ENCODE results near the gene ADGRG4.

GRCh38 chrX:136273986-136274385 is 26.8 kb upstream of the ADGRG4 start:
- TF ChIP-seq TAF1 (IDR thresholded peaks at IDR 0.05; ENCODE audit: borderline replicate concordance, low read depth, low read length) (no peak), POLR2AphosphoS5 (IDR thresholded peaks at IDR 0.05; ENCODE audit: low read depth, low read length) (no peak), POLR2A (IDR thresholded peaks at IDR 0.05; ENCODE audit: low read depth, low read length) (no peak)

All from GM12892 (cell line).